ENCODE results near the gene CEMIP.
"Not testable (repeated sequence)": the region's sequence is repeated elsewhere in the genome, so short reads cannot be mapped to it uniquely, and the experiment has no call there.

Gene CEMIP

GRCh38 chr15:80763235-80763634 lies 15.9 kb upstream of the CEMIP start:
- not testable (repeated sequence) for DNase-seq

GRCh38 chr15:80764535-80764934 lies 14.6 kb upstream of the CEMIP start:
- DNase-seq, result no peak

- no peak for DNase-seq
These were observed 12.9 kb upstream of the CEMIP start for GRCh38 chr15:80766275-80766674.

GRCh38 chr15:80768158-80768557 lies 11.0 kb upstream of the CEMIP start:
- DNase-seq, result no peak

- DNase-seq, result no peak
These were observed 9.9 kb upstream of the CEMIP start for GRCh38 chr15:80769153-80769828.

- no peak for DNase-seq
These were observed 9.1 kb upstream of the CEMIP start for GRCh38 chr15:80769829-80770705.

GRCh38 chr15:80773122-80773551 lies 6.0 kb upstream of the CEMIP start:
- DNase-seq, result no peak

GRCh38 chr15:80773792-80774352 lies 5.3 kb upstream of the CEMIP start:
- DNase-seq, result no peak

- no peak for DNase-seq
These were observed 4.7 kb upstream of the CEMIP start for GRCh38 chr15:80774486-80774885.

GRCh38 chr15:80775338-80775737 lies 3.8 kb upstream of the CEMIP start:
- no peak for DNase-seq

GRCh38 chr15:80776420-80777045 lies 2.6 kb upstream of the CEMIP start:
- DNase-seq, result peak; percentile 66

- DNase-seq, result no peak
These were observed 2.0 kb upstream of the CEMIP start for GRCh38 chr15:80777137-80777536.

- DNase-seq, result no peak
These were observed 1.1 kb upstream of the CEMIP start for GRCh38 chr15:80777826-80778620.

- no peak for DNase-seq
These were observed 578 bp upstream of the CEMIP start for GRCh38 chr15:80778621-80778963.

- DNase-seq, result no peak
These were observed 667 bp downstream of the CEMIP start for GRCh38 chr15:80779658-80780415.

GRCh38 chr15:80780416-80781221 lies 1.4 kb downstream of the CEMIP start:
- DNase-seq, result no peak

GRCh38 chr15:80783260-80783659 lies 4.1 kb downstream of the CEMIP start:
- peak; percentile 35 for DNase-seq

GRCh38 chr15:80785335-80785734 lies 6.2 kb downstream of the CEMIP start:
- peak; percentile 45 for DNase-seq

- peak; percentile 49 for DNase-seq
These were observed 6.7 kb downstream of the CEMIP start for GRCh38 chr15:80785811-80786354.

- DNase-seq, result no peak
These were observed 8.1 kb downstream of the CEMIP start for GRCh38 chr15:80787316-80787715.

GRCh38 chr15:80788536-80788935 lies 9.4 kb downstream of the CEMIP start:
- DNase-seq, result no peak

All from activated CD4-positive, alpha-beta T cell treated with anti-CD3 and anti-CD28 coated beads, Interleukin-2, amount 50 U/mL, for 16 hours (primary cell).